DND-41 (cell line): ENCODE measurements around the gene NGDN.

Experiments
- ATAC-seq: fragments of 200-7000 bp; cut with Tn5 transposase; 3 replicates; pipeline ENCODE4 v1.9.1; 2021; ENCODE audit warnings: low read depth; ENCODE audit not compliant: insufficient read depth
- DNase-seq: peaks from one replicate; pipeline ENCODE4 v3.0.0-alpha.2; 2020
- H2AFZ ChIP-seq: 2 replicates; pipeline ENCODE4 v1.6.0; 2012; ENCODE audit warnings: low read depth, low read length
- H3K27ac ChIP-seq: 2 replicates; pipeline ENCODE4 v1.5.1; 2012; ENCODE audit warnings: low read length, inconsistent platforms
- H3K27me3 ChIP-seq: fragments of 200-600 bp; sonication (generic); 2 replicates; pipeline ENCODE4 v1.6.0; 2012; ENCODE audit warnings: low read length, mild to moderate bottlenecking, inconsistent platforms; ENCODE audit not compliant: insufficient read depth, poor library complexity
- H3K36me3 ChIP-seq: 2 replicates; pipeline ENCODE4 v1.5.1; 2012; ENCODE audit warnings: low read length, inconsistent platforms; ENCODE audit not compliant: insufficient read depth
- H3K4me1 ChIP-seq: 2 replicates; pipeline ENCODE4 v1.5.1; 2012; ENCODE audit warnings: mild to moderate bottlenecking, low read length; ENCODE audit not compliant: insufficient read depth
- H3K4me2 ChIP-seq: 2 replicates; pipeline ENCODE4 v1.6.0; 2012; ENCODE audit warnings: mild to moderate bottlenecking, moderate library complexity, low read length, inconsistent platforms; ENCODE audit not compliant: insufficient read depth
- H3K4me3 ChIP-seq, 2 experiments: fragments of 200-600 bp in 1 of 2; shearing (Covaris generic) in 1 of 2; 2 replicates each; pipeline ENCODE4 v1.5.1; 2012 to 2016; ENCODE audit warnings: inconsistent platforms in 2 of 2, low read length in 2 of 2, mild to moderate bottlenecking in 2 of 2, low read depth in 1 of 2, moderate library complexity in 1 of 2
- H3K79me2 ChIP-seq: 2 replicates; pipeline ENCODE4 v1.6.0; 2012; ENCODE audit warnings: low read length, inconsistent platforms; ENCODE audit not compliant: insufficient read depth
- H3K9ac ChIP-seq: 2 replicates; pipeline ENCODE4 v1.6.0; 2012; ENCODE audit warnings: low read depth, mild to moderate bottlenecking, inconsistent platforms, low read length, moderate library complexity
- H3K9me3 ChIP-seq: 2 replicates; pipeline ENCODE4 v1.5.1; 2012; ENCODE audit warnings: low read length, moderate library complexity, mild to moderate bottlenecking, inconsistent platforms; ENCODE audit not compliant: insufficient read depth, severe bottlenecking
- H4K20me1 ChIP-seq: 2 replicates; pipeline ENCODE4 v1.6.0; 2012; ENCODE audit warnings: low read length; ENCODE audit not compliant: insufficient read depth
- EZH2 ChIP-seq: IDR thresholded peaks from 3 replicates; pipeline ENCODE4 v1.6.1; 2012; ENCODE audit warnings: borderline replicate concordance, low read depth, mild to moderate bottlenecking, moderate library complexity, low read length, inconsistent platforms; ENCODE audit not compliant: severe bottlenecking
- TF ChIP-seq, protein P1 (sequence below): IDR thresholded peaks from 2 replicates; pipeline ENCODE4 v1.5.1; 2012; ENCODE audit warnings: borderline replicate concordance, low read length, moderate library complexity, mild to moderate bottlenecking; ENCODE audit not compliant: poor library complexity, severe bottlenecking; ENCODE audit errors: extremely low read depth

Gene NGDN

GRCh38 chr14:23485326-23485725 is 15.8 kb downstream of the NGDN start:
- H3K4me3 ChIP-seq = no peak overlapping the region
- no peaks in the 10 kb centered on the region for H3K4me1 ChIP-seq
- no peak overlapping the region for H3K9ac ChIP-seq
- no peaks in the 10 kb centered on the region for H3K79me2 ChIP-seq
- no peaks in the 10 kb centered on the region for H3K9me3 ChIP-seq
- no peak overlapping the region for H3K4me2 ChIP-seq
- no peak for DNase-seq
- H4K20me1 ChIP-seq = peaks cover 7% of the 10 kb centered on the region; the same call in 1 of the 2 replicates
- H2AFZ ChIP-seq = no peak overlapping the region
- H3K27me3 ChIP-seq = no peaks in the 10 kb centered on the region
- no peak for ATAC-seq
- peaks cover 2% of the 10 kb centered on the region; the same call in 1 of the 2 replicates for H3K36me3 ChIP-seq
- TF ChIP-seq EZH2 = no peak
- TF ChIP-seq, protein P1, sequence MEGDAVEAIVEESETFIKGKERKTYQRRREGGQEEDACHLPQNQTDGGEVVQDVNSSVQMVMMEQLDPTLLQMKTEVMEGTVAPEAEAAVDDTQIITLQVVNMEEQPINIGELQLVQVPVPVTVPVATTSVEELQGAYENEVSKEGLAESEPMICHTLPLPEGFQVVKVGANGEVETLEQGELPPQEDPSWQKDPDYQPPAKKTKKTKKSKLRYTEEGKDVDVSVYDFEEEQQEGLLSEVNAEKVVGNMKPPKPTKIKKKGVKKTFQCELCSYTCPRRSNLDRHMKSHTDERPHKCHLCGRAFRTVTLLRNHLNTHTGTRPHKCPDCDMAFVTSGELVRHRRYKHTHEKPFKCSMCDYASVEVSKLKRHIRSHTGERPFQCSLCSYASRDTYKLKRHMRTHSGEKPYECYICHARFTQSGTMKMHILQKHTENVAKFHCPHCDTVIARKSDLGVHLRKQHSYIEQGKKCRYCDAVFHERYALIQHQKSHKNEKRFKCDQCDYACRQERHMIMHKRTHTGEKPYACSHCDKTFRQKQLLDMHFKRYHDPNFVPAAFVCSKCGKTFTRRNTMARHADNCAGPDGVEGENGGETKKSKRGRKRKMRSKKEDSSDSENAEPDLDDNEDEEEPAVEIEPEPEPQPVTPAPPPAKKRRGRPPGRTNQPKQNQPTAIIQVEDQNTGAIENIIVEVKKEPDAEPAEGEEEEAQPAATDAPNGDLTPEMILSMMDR = no peak
- no peak overlapping the region for H3K27ac ChIP-seq

GRCh38 chr14:23486036-23486435 is 16.5 kb downstream of the NGDN start:
- no peak overlapping the region for H2AFZ ChIP-seq
- H3K36me3 ChIP-seq = no peaks in the 10 kb centered on the region
- no peak overlapping the region for H3K4me2 ChIP-seq
- ATAC-seq = no peak
- no peaks in the 10 kb centered on the region for H3K4me1 ChIP-seq
- no peaks in the 10 kb centered on the region for H3K9me3 ChIP-seq
- peaks cover 7% of the 10 kb centered on the region; the same call in 1 of the 2 replicates for H4K20me1 ChIP-seq
- H3K27ac ChIP-seq = no peak overlapping the region
- H3K79me2 ChIP-seq = no peaks in the 10 kb centered on the region
- no peak for DNase-seq
- TF ChIP-seq, protein P1 = no peak
- TF ChIP-seq EZH2 = no peak
- H3K4me3 ChIP-seq = no peak overlapping the region
- H3K9ac ChIP-seq = no peak overlapping the region
- H3K27me3 ChIP-seq = no peaks in the 10 kb centered on the region

GRCh38 chr14:23487216-23487615 is 17.7 kb downstream of the NGDN start:
- Histone ChIP-seq H2AFZ (no peak overlapping the region), H3K4me1 (no peaks in the 10 kb centered on the region), H3K4me2 (no peak overlapping the region), H3K9me3 (no peaks in the 10 kb centered on the region), H3K27me3 (no peaks in the 10 kb centered on the region), H3K9ac (no peak overlapping the region), H4K20me1 (0 out of 2 replicates have a peak, but pooled peaks cover 2% of the 10 kb centered on the region), H3K27ac (no peak overlapping the region), H3K36me3 (no peaks in the 10 kb centered on the region), H3K4me3 (no peak overlapping the region), H3K79me2 (no peaks in the 10 kb centered on the region)
- DNase-seq (no peak), ATAC-seq (no peak)
- TF ChIP-seq, protein P1 = no peak
- no peak for TF ChIP-seq EZH2
